PC-3 (cell line): ENCODE results near the gene FOXRED1. TPM values are rescaled to one million over a fixed set of nuclear protein-coding genes. Genes with fewer than 3 reads are reported as not detected.

Source experiments
- ATAC-seq: fragments of 200-7000 bp; cut with Tn5 transposase; 2 replicates; pipeline ENCODE4 v1.9.1; 2020; ENCODE audit warnings: mild to moderate bottlenecking, moderate library complexity
- BruUV-seq: library from RNA; stranded (reverse); fragments of 400-500 nt; replicated peaks from 2 replicates; lab custom pipeline; 2021; lab: Mats Ljungman, UMichigan
- CTCF ChIA-PET: fragments of 300-600 bp; sonication (Branson Sonifier 250); formaldehyde crosslinking; loops from one replicate; lab custom pipeline; 2022; ENCODE audit warnings: antibody characterized with exemption; lab: Charles Lee
- POLR2A ChIA-PET: fragments of 300-600 bp; sonication (Branson Sonifier 250); formaldehyde crosslinking; loops from one replicate; lab custom pipeline; 2022; ENCODE audit warnings: antibody characterized with exemption; ENCODE audit not compliant: unreplicated experiment; lab: Charles Lee
- DNase-seq: peaks from one replicate; pipeline ENCODE4 v3.0.0-alpha.2; 2015
- H2AFZ ChIP-seq: fragments of 300-600 bp; sonication (generic); 2 replicates; pipeline ENCODE4 v1.6.0; 2016; ENCODE audit warnings: antibody characterized with exemption, low read length
- H3F3A ChIP-seq: fragments of 300-600 bp; sonication (generic); one replicate; pipeline ENCODE4 v1.6.0; 2017; ENCODE audit warnings: antibody characterized with exemption, low read length, control low read depth, mild to moderate bottlenecking; ENCODE audit not compliant: unreplicated experiment
- H3K27ac ChIP-seq: fragments of 300-600 bp; sonication (generic); 2 replicates; pipeline ENCODE4 v1.5.1; 2016; ENCODE audit warnings: mild to moderate bottlenecking, low read length
- H3K27me3 ChIP-seq: fragments of 300-600 bp; sonication (generic); 2 replicates; pipeline ENCODE4 v1.6.1; 2016; ENCODE audit warnings: low read length, mixed read lengths
- H3K36me3 ChIP-seq: fragments of 300-600 bp; sonication (generic); 2 replicates; pipeline ENCODE4 v1.6.1; 2016; ENCODE audit warnings: low read depth, mixed run types, low read length, mixed read lengths
- H3K4me1 ChIP-seq: fragments of 300-600 bp; sonication (generic); 2 replicates; pipeline ENCODE4 v1.5.1; 2016; ENCODE audit warnings: low read length; ENCODE audit not compliant: insufficient read depth
- H3K4me2 ChIP-seq: fragments of 300-600 bp; sonication (generic); 2 replicates; pipeline ENCODE4 v1.6.0; 2016; ENCODE audit warnings: low read length
- H3K4me3 ChIP-seq: fragments of 300-600 bp; sonication (generic); 2 replicates; pipeline ENCODE4 v1.5.1; 2016; ENCODE audit warnings: mild to moderate bottlenecking, low read length, mixed read lengths
- H3K79me2 ChIP-seq: fragments of 300-600 bp; sonication (generic); 2 replicates; pipeline ENCODE4 v1.6.1; 2017; ENCODE audit warnings: low read length, mixed read lengths
- H3K9ac ChIP-seq: fragments of 300-600 bp; sonication (generic); 2 replicates; pipeline ENCODE4 v1.6.0; 2016; ENCODE audit warnings: mild to moderate bottlenecking, low read length
- H3K9me2 ChIP-seq: fragments of 300-600 bp; sonication (generic); replicated peaks from 2 replicates; pipeline ENCODE4 v1.6.1; 2016; ENCODE audit warnings: mixed run types, low read length, mixed read lengths
- H3K9me3 ChIP-seq: fragments of 300-600 bp; sonication (generic); 2 replicates; pipeline ENCODE4 v1.6.1; 2016; ENCODE audit warnings: low read length, mixed read lengths
- H4K20me1 ChIP-seq: fragments of 300-600 bp; sonication (generic); 2 replicates; pipeline ENCODE4 v1.6.1; 2016; ENCODE audit warnings: low read length, mixed read lengths
- EZH2 ChIP-seq: fragments of 300-600 bp; sonication (generic); IDR thresholded peaks from one replicate; pipeline ENCODE4 v1.6.1; 2017; ENCODE audit warnings: antibody characterized with exemption, mild to moderate bottlenecking, low read length; ENCODE audit not compliant: unreplicated experiment
- EZH2phosphoT487 ChIP-seq: fragments of 300-600 bp; sonication (generic); IDR thresholded peaks from 2 replicates; pipeline ENCODE4 v1.6.1; 2018; ENCODE audit warnings: mild to moderate bottlenecking, antibody characterized with exemption, low read length, borderline replicate concordance
- intact Hi-C: fragments of 100-400 bp; cut with micrococcal nuclease; formaldehyde crosslinking; loops from 2 replicates; pipeline ENCODE4 v1.9.0; 2023
- total RNA-seq: library from RNA; depleted of rRNA; stranded (reverse); fragments of >200 nt; gene quantifications from 2 replicates; pipeline ENCODE4 v1.2.3, GENCODE V29; 2014
- TF ChIP-seq, protein P1 (sequence below): fragments of 300-600 bp; sonication (generic); conservative IDR thresholded peaks from 2 replicates; pipeline ENCODE4 v1.5.1; 2017; ENCODE audit warnings: antibody characterized with exemption, low read depth, mild to moderate bottlenecking, low read length

The FOXRED1 gene
- total RNA-seq, 1 experiment from 2014 or later, result 55.6 TPM

GRCh38 chr11:126257144-126257543, 11.8 kb upstream of the FOXRED1 start:
- TF ChIP-seq EZH2phosphoT487 (no peak), EZH2 (no peak)
- TF ChIP-seq, protein P1, sequence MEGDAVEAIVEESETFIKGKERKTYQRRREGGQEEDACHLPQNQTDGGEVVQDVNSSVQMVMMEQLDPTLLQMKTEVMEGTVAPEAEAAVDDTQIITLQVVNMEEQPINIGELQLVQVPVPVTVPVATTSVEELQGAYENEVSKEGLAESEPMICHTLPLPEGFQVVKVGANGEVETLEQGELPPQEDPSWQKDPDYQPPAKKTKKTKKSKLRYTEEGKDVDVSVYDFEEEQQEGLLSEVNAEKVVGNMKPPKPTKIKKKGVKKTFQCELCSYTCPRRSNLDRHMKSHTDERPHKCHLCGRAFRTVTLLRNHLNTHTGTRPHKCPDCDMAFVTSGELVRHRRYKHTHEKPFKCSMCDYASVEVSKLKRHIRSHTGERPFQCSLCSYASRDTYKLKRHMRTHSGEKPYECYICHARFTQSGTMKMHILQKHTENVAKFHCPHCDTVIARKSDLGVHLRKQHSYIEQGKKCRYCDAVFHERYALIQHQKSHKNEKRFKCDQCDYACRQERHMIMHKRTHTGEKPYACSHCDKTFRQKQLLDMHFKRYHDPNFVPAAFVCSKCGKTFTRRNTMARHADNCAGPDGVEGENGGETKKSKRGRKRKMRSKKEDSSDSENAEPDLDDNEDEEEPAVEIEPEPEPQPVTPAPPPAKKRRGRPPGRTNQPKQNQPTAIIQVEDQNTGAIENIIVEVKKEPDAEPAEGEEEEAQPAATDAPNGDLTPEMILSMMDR, result no peak
- ChIA-PET CTCF (no interaction called here), POLR2A (no interaction called here)
- no peaks in the 10 kb centered on the region for H3K79me2 ChIP-seq
- H3K9me2 ChIP-seq, result no peaks in the 10 kb centered on the region
- peaks cover 5% of the 10 kb centered on the region for H3F3A ChIP-seq
- no peak for ATAC-seq
- no peak overlapping the region for H3K27ac ChIP-seq
- no peaks in the 10 kb centered on the region for H3K27me3 ChIP-seq
- H3K36me3 ChIP-seq, result peaks cover 25% of the 10 kb centered on the region
- H4K20me1 ChIP-seq, result no peaks in the 10 kb centered on the region
- no peak overlapping the region for H3K4me3 ChIP-seq
- H3K9me3 ChIP-seq, result no peaks in the 10 kb centered on the region
- intact Hi-C loops, result no loop called here
- no peak overlapping the region for H3K4me2 ChIP-seq
- no peak overlapping the region for H2AFZ ChIP-seq
- no peak for DNase-seq
- no peaks in the 10 kb centered on the region for H3K4me1 ChIP-seq
- H3K9ac ChIP-seq, result no peak overlapping the region
- BruUV-seq, result no TSS peak

- Histone ChIP-seq H2AFZ (no peak overlapping the region), H3K36me3 (peaks cover 27% of the 10 kb centered on the region), H3K9me3 (no peaks in the 10 kb centered on the region), H3K4me3 (no peak overlapping the region), H3K79me2 (no peaks in the 10 kb centered on the region), H3K4me2 (no peak overlapping the region), H3K27ac (no peak overlapping the region), H3K27me3 (no peaks in the 10 kb centered on the region), H4K20me1 (no peaks in the 10 kb centered on the region), H3K9me2 (no peaks in the 10 kb centered on the region), H3K4me1 (no peaks in the 10 kb centered on the region), H3F3A (peaks cover 5% of the 10 kb centered on the region), H3K9ac (no peak overlapping the region)
- intact Hi-C loops, result no loop called here
- no TSS peak for BruUV-seq
- no peak for DNase-seq
- CTCF ChIA-PET, result no interaction called here
- POLR2A ChIA-PET, result no interaction called here
- ATAC-seq, result peak; percentile 63
- TF ChIP-seq, protein P1, result no peak
- TF ChIP-seq EZH2phosphoT487 (no peak), EZH2 (no peak)
Measured at GRCh38 chr11:126257764-126258163, 11.2 kb upstream of the FOXRED1 start.

DNA sequence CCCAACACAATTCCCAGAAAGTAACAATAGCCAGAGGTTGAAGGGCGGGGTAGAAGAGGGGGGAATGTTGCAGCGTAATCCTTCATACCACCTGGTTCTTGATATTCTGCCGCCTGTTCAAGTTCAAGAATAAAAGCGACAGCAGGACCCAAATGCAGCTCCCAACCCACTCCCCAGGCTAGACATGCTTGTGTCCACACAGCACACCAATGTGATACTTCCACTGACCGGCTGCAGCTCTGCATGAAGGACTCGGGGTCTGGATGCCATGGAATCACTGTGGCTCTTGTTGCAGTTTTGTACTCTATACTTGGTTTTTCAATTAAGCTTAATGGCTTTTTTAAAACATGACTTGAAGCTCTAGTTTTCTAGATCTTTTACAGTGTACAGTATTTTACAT, 6.7 kb upstream of the FOXRED1 start:
- Histone ChIP-seq H3F3A (peaks cover 5% of the 10 kb centered on the region), H3K4me2 (no peak overlapping the region), H3K36me3 (peaks cover 58% of the 10 kb centered on the region), H3K4me1 (peaks cover 3% of the 10 kb centered on the region), H3K9me3 (no peaks in the 10 kb centered on the region), H3K27ac (no peak overlapping the region), H2AFZ (no peak overlapping the region), H3K27me3 (no peaks in the 10 kb centered on the region), H3K4me3 (no peak overlapping the region), H3K9ac (no peak overlapping the region), H4K20me1 (no peaks in the 10 kb centered on the region), H3K79me2 (peaks cover 17% of the 10 kb centered on the region), H3K9me2 (no peaks in the 10 kb centered on the region)
- DNase-seq (no peak), ATAC-seq (no peak)
- TF ChIP-seq, protein P1, result no peak
- TF ChIP-seq EZH2 (no peak), EZH2phosphoT487 (no peak)
- intact Hi-C loops, result no loop called here
- BruUV-seq, result no TSS peak
- POLR2A ChIA-PET, result interaction anchor here (0.5 kb wide), 1 partner anchor 35 kb away, joined by 4 read pairs; no protein-coding TSS in a partner anchor
- CTCF ChIA-PET, result no interaction called here
